Lower leg skin (tissue), 3 donors: ENCODE measurements around the gene NFKBIE.

Source experiments
- POLR2A ChIP-seq, 2 donors: fragments of 450-650 bp; IDR thresholded peaks; one replicate each; pipeline ENCODE4 v1.6.1; 2016 to 2017; ENCODE audit warnings: antibody characterized with exemption in 2 of 2, mild to moderate bottlenecking in 1 of 2, moderate library complexity in 1 of 2
- TF ChIP-seq, protein P1 (sequence below), 3 donors: fragments of 450-650 bp; IDR thresholded peaks; one replicate each; pipeline ENCODE4 v1.5.1; 2016; ENCODE audit warnings: antibody characterized with exemption in 3 of 3, mild to moderate bottlenecking in 3 of 3, moderate library complexity in 2 of 3

DNA sequence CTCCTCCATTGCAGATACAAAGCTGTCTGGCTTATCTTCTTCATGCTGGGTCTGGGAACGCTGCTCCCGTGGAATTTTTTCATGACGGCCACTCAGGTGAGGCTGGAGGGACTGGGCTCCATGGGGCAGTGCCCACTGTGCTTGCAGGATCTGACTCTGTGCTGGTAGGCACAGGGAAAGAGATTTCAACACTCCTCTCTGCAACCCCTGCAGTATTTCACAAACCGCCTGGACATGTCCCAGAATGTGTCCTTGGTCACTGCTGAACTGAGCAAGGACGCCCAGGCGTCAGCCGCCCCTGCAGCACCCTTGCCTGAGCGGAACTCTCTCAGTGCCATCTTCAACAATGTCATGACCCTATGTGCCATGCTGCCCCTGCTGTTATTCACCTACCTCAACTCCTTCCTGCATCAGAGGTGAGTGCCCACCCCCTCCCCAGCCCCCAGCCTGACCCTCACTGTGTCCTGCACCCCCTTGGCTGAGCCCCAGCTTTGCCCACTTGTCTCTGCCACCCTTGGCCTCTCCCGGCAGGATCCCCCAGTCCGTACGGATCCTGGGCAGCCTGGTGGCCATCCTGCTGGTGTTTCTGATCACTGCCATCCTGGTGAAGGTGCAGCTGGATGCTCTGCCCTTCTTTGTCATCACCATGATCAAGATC is 35.8 kb downstream of the NFKBIE start:
- TF ChIP-seq POLR2A (IDR thresholded peaks at IDR 0.05), result no peak
- TF ChIP-seq, protein P1, sequence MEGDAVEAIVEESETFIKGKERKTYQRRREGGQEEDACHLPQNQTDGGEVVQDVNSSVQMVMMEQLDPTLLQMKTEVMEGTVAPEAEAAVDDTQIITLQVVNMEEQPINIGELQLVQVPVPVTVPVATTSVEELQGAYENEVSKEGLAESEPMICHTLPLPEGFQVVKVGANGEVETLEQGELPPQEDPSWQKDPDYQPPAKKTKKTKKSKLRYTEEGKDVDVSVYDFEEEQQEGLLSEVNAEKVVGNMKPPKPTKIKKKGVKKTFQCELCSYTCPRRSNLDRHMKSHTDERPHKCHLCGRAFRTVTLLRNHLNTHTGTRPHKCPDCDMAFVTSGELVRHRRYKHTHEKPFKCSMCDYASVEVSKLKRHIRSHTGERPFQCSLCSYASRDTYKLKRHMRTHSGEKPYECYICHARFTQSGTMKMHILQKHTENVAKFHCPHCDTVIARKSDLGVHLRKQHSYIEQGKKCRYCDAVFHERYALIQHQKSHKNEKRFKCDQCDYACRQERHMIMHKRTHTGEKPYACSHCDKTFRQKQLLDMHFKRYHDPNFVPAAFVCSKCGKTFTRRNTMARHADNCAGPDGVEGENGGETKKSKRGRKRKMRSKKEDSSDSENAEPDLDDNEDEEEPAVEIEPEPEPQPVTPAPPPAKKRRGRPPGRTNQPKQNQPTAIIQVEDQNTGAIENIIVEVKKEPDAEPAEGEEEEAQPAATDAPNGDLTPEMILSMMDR (IDR thresholded peaks at IDR 0.05), result no peak
